Suprapubic skin (tissue), 4 donors: Measurements from ENCODE around the gene CASD1.

Experiments used
- CTCF ChIP-seq, 2 donors: fragments of 200-600 bp in 1 of 2; fragments of 450-650 bp in 1 of 2; sonication (generic) in 1 of 2; IDR thresholded peaks; one replicate each; pipeline ENCODE4 v1.5.1; 2016 to 2019; ENCODE audit warnings: antibody characterized with exemption in 2 of 2, mild to moderate bottlenecking in 1 of 2, moderate library complexity in 1 of 2
- EP300 ChIP-seq: sonication (generic); formaldehyde crosslinking; IDR thresholded peaks from one replicate; pipeline ENCODE4 v1.6.1; 2017; ENCODE audit warnings: antibody characterized with exemption
- POLR2A ChIP-seq, 2 donors: fragments of 450-650 bp; IDR thresholded peaks; one replicate each; pipeline ENCODE4 v1.6.1; 2017; ENCODE audit warnings: antibody characterized with exemption in 2 of 2, mild to moderate bottlenecking in 2 of 2, moderate library complexity in 2 of 2
- POLR2AphosphoS5 ChIP-seq, 3 donors: sonication (generic); formaldehyde crosslinking; IDR thresholded peaks; one replicate each; pipeline ENCODE4 v1.6.1; 2017; ENCODE audit warnings: antibody characterized with exemption in 3 of 3

DNA sequence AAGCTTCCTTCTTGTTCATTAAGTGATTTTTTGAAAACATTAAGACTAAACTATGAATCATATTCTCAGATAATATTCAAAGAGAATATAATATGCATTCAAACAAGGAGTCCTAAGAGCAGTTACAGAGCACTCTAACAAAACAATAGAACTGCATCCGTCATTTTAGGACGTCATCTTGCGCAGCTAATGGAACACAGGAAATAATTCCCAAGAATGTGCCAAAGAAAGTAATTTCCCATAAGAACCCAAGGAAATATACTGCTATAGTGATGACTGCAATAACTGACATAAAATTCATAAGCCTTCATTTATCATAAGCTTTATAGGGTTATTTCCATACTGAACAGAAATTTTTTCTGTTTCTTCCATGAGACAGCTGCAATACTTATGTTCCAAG, 28.3 kb upstream of the CASD1 start:
- TF ChIP-seq POLR2AphosphoS5 (IDR thresholded peaks at IDR 0.05) = no peak
- TF ChIP-seq CTCF (IDR thresholded peaks at IDR 0.05) = no peak
- no peak for TF ChIP-seq EP300
- no peak for TF ChIP-seq POLR2A (IDR thresholded peaks at IDR 0.05)
